Natural killer cell treated with Interleukin-12 subunit alpha and Interleukin-12 subunit beta and Interleukin-15 and Interleukin-18, amount 100 ng/mL, for 72 hours (primary cell): ENCODE data around the gene CD6. TPM values are rescaled to one million over a fixed set of nuclear protein-coding genes. Genes with fewer than 3 reads are reported as not detected.

Experiments
- ATAC-seq, 2 donors: fragments of 150-1000 bp; cut with Tn5 transposase in 1 of 2; sonication (Bioruptor Pico), chemical (Tn5 transposase) in 1 of 2; 2 replicates each; pipeline ENCODE4 v1.10.0; 2021
- DNase-seq: peaks from one replicate; pipeline ENCODE4 v3.0.0; 2022; ENCODE audit warnings: low spot score
- H3K27ac Mint-ChIP-seq, 2 donors: 1 replicate in 1 of 2; 2 replicates in 1 of 2; pipeline ENCODE4 v1.8.0; 2022; ENCODE audit warnings: mixed read lengths in 2 of 2, mild to moderate bottlenecking in 1 of 2, moderate library complexity in 1 of 2
- H3K27me3 Mint-ChIP-seq, 2 donors: 1 replicate in 1 of 2; 2 replicates in 1 of 2; pipeline ENCODE4 v1.8.0; 2022; ENCODE audit warnings: mixed read lengths in 2 of 2
- H3K36me3 Mint-ChIP-seq: one replicate; pipeline ENCODE4 v1.8.0; 2022; ENCODE audit warnings: mixed read lengths
- H3K4me1 Mint-ChIP-seq, 2 donors: 1 replicate in 1 of 2; 2 replicates in 1 of 2; pipeline ENCODE4 v1.8.0; 2022; ENCODE audit warnings: low read depth in 2 of 2, mixed read lengths in 2 of 2, mild to moderate bottlenecking in 1 of 2
- H3K4me3 Mint-ChIP-seq: one replicate; pipeline ENCODE4 v1.8.0; 2022; ENCODE audit warnings: mixed read lengths
- H3K9me3 Mint-ChIP-seq: 2 replicates; pipeline ENCODE4 v1.8.0; 2022; ENCODE audit warnings: mixed read lengths
- total RNA-seq, 2 donors: library from RNA; stranded (reverse); gene quantifications; one replicate each; pipeline ENCODE4 v1.2.3, GENCODE V29; 2022

Gene CD6
- total RNA-seq, 2 donors from 2014 or later, result 5.9 to 44.0 TPM

- H3K27me3 Mint-ChIP-seq, result peaks cover 0 to 2% of the 10 kb centered on the region in 2 donors
- no peak for ATAC-seq
- H3K4me1 Mint-ChIP-seq, result peaks cover 19 to 34% of the 10 kb centered on the region in 2 donors
- no peak for DNase-seq
- H3K9me3 Mint-ChIP-seq, result no peaks in the 10 kb centered on the region
- no peak overlapping the region for H3K27ac Mint-ChIP-seq
- H3K4me3 Mint-ChIP-seq, result no peak overlapping the region
- H3K36me3 Mint-ChIP-seq, result peaks cover 4% of the 10 kb centered on the region
Measured at GRCh38 chr11:61019832-61020405, 48.4 kb downstream of the CD6 start.

- Mint-ChIP-seq H3K4me1 (peaks cover 19 to 36% of the 10 kb centered on the region in 2 donors), H3K9me3 (no peaks in the 10 kb centered on the region), H3K27ac (peak overlapping the region in 1 of 2 donors; percentile 65), H3K36me3 (peaks cover 2% of the 10 kb centered on the region), H3K27me3 (peaks cover 0 to 7% of the 10 kb centered on the region in 2 donors), H3K4me3 (peak overlapping the region; percentile 30)
- DNase-seq (no peak), ATAC-seq (no peak)
Measured at GRCh38 chr11:61020551-61021235, 49.2 kb downstream of the CD6 start.

DNA sequence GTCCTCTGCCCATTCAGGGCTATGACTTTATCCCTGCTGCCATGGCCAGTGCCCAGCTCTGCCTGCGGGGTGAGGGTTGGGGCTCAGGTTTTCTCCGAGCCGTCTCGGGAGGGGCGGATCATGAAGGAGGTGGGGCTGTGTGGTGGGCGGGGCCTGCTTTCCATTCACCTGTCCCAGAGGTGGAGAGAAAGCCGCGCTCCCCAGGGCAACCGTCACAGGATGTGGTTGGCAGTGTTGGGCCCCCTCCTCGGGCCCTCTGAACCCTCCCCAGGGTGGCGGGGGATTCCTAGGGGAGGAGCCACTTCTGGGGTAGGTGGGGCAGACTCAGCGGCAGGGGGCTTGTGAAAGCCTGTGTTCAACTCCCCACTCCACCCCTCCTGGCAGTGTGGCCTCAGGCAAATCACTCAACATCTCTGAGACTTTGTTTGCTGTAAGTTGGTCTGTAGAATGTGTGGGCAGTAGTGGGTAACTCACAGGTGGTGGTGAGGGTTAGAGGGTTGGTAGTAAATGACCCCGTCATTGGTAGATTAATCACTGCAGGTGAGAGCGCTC lies 50.3 kb downstream of the CD6 start:
- no peak for DNase-seq
- no peak overlapping the region for H3K4me3 Mint-ChIP-seq
- no peaks in the 10 kb centered on the region for H3K36me3 Mint-ChIP-seq
- peaks cover 0 to 10% of the 10 kb centered on the region in 2 donors for H3K27me3 Mint-ChIP-seq
- H3K27ac Mint-ChIP-seq, result peak overlapping the region in 1 of 2 donors; percentile 65
- ATAC-seq, result peak; percentile 52 to 55
- H3K4me1 Mint-ChIP-seq, result peaks cover 19 to 36% of the 10 kb centered on the region in 2 donors
- H3K9me3 Mint-ChIP-seq, result no peaks in the 10 kb centered on the region

GRCh38 chr11:61022311-61023085 lies 51.0 kb downstream of the CD6 start:
- H3K4me3 Mint-ChIP-seq, result no peak overlapping the region
- DNase-seq (no peak), ATAC-seq (no peak)
- H3K27ac Mint-ChIP-seq, result no peak overlapping the region
- no peaks in the 10 kb centered on the region for H3K36me3 Mint-ChIP-seq
- peaks cover 6 to 16% of the 10 kb centered on the region in 2 donors for H3K27me3 Mint-ChIP-seq
- peaks cover 25 to 41% of the 10 kb centered on the region in 2 donors for H3K4me1 Mint-ChIP-seq
- no peaks in the 10 kb centered on the region for H3K9me3 Mint-ChIP-seq

GRCh38 chr11:61023086-61023965 lies 51.8 kb downstream of the CD6 start:
- no peak overlapping the region for H3K4me3 Mint-ChIP-seq
- no peak for ATAC-seq

DNA sequence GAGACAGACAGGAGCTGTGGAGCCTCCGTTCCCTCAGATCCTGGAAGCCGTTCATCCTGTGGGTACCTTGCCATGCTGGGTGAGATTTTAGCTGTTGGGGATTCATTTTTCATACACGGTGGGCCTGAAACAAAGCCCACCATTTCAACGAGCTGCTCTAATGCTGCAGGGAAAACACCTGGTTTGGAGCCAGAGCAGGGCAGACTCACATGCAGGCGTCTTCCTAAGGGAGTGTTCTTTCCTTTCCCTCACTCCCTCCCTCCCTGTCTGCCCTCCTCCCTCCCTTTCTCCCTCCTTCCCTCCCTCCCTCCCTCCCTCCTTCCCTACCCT lies 52.5 kb downstream of the CD6 start:
- no peaks in the 10 kb centered on the region for H3K36me3 Mint-ChIP-seq
- no peak overlapping the region for H3K27ac Mint-ChIP-seq
- no peak overlapping the region for H3K4me3 Mint-ChIP-seq
- no peaks in the 10 kb centered on the region for H3K9me3 Mint-ChIP-seq
- H3K4me1 Mint-ChIP-seq, result peaks cover 36 to 52% of the 10 kb centered on the region in 2 donors
- DNase-seq, result no peak
- peaks cover 9 to 23% of the 10 kb centered on the region in 2 donors for H3K27me3 Mint-ChIP-seq
- ATAC-seq, result no peak

More at GRCh38 chr11:61023086-61023965, 51.8 kb downstream of the CD6 start:
- Mint-ChIP-seq H3K36me3 (no peaks in the 10 kb centered on the region), H3K27ac (no peak overlapping the region), H3K9me3 (no peaks in the 10 kb centered on the region), H3K27me3 (peaks cover 9 to 21% of the 10 kb centered on the region in 2 donors), H3K4me1 (peaks cover 33 to 50% of the 10 kb centered on the region in 2 donors)
- DNase-seq, result no peak

- no peak for ATAC-seq
Measured at GRCh38 chr11:61024938-61025820, 53.7 kb downstream of the CD6 start.

GRCh38 chr11:61025821-61026120 lies 54.3 kb downstream of the CD6 start:
- peaks cover 29 to 44% of the 10 kb centered on the region in 2 donors for H3K4me1 Mint-ChIP-seq
- no peak for DNase-seq
- H3K9me3 Mint-ChIP-seq, result no peaks in the 10 kb centered on the region
- H3K27me3 Mint-ChIP-seq, result peaks cover 9 to 23% of the 10 kb centered on the region in 2 donors
- no peak overlapping the region for H3K27ac Mint-ChIP-seq
- no peak overlapping the region for H3K4me3 Mint-ChIP-seq
- no peak for ATAC-seq
- H3K36me3 Mint-ChIP-seq, result no peaks in the 10 kb centered on the region

More at GRCh38 chr11:61024938-61025820, 53.7 kb downstream of the CD6 start:
- H3K4me1 Mint-ChIP-seq, result peaks cover 35 to 50% of the 10 kb centered on the region in 2 donors
- H3K9me3 Mint-ChIP-seq, result no peaks in the 10 kb centered on the region
- H3K27me3 Mint-ChIP-seq, result peaks cover 9 to 23% of the 10 kb centered on the region in 2 donors
- H3K27ac Mint-ChIP-seq, result no peak overlapping the region
- no peak for DNase-seq
- H3K4me3 Mint-ChIP-seq, result no peak overlapping the region
- H3K36me3 Mint-ChIP-seq, result no peaks in the 10 kb centered on the region

- Mint-ChIP-seq H3K4me1 (peaks cover 23 to 38% of the 10 kb centered on the region in 2 donors), H3K4me3 (no peak overlapping the region)
- ATAC-seq, result no peak
Measured at GRCh38 chr11:61026121-61027031, 54.9 kb downstream of the CD6 start.

DNA sequence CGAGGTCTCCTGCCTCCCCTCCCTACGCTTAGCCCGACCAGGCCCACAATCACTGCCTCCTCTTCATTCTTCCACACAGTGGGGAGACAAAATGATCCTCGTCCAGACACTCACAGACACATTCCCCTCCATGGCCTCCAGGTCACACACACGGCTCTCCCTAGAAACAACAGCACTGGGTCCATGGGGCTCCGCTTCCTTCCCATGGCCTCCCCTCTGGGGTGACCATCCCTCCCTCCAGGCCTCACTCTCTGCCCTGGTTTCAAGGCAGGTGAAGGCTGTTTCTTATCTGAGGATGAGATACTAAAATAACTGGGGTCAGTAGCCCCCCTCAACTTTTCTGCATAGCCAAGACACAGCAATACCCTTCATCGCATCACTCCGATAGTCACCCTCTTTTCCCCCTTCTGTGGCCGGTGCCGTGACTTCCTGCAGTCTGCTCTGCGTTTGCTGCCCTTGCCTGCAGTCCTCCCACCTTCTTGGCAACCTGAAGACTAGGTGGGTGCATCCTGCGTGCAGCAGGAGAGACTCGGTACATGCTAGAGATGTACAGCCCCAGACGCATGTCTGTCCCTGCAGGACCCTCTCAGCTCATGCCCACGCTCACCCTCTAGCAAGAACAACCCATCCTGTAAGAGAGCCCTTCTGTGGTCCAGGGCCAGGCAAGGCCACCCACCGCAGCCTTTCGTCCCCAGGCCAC lies 55.8 kb downstream of the CD6 start:
- Mint-ChIP-seq H3K36me3 (no peaks in the 10 kb centered on the region), H3K4me3 (no peak overlapping the region), H3K27ac (peak overlapping the region; percentile 8 to 26), H3K27me3 (peaks cover 9 to 26% of the 10 kb centered on the region in 2 donors), H3K9me3 (no peaks in the 10 kb centered on the region), H3K4me1 (peaks cover 23 to 32% of the 10 kb centered on the region in 2 donors)
- no peak for DNase-seq
- peak; percentile 8 to 26 for ATAC-seq

More at GRCh38 chr11:61026121-61027031, 54.9 kb downstream of the CD6 start:
- Mint-ChIP-seq H3K27me3 (peaks cover 9 to 24% of the 10 kb centered on the region in 2 donors), H3K36me3 (no peaks in the 10 kb centered on the region), H3K27ac (peak overlapping the region in 1 of 2 donors; percentile 26), H3K9me3 (no peaks in the 10 kb centered on the region)
- DNase-seq, result no peak

DNA sequence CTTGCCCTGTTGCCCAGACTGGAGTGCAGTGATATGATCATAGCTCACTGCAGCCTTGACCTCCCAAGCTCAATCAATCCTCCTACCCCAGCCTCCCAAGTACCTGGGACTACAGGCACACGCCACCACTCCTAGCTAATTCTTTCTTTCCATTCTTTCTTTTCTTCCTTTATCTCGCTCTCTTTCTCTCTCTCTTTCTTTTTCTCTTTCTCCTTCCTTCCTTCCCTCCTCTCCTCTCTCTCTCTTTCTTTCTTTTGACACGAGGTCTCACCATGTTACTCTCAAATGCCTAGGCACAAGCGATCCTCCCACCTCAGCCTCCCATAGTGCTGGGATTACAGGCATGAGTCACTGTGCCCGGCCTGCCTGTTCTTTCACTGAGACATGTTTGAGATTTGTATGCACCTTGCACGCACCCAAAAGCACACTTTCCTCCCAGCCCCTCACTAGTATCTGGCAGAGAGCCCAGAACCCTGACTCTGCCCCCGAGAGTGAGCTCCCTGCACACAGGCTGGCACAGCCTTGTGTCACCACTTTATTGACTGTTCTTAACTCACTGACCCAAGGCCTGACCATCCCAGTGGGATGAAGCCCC lies 56.8 kb downstream of the CD6 start:
- Mint-ChIP-seq H3K9me3 (no peaks in the 10 kb centered on the region), H3K4me1 (peaks cover 17 to 25% of the 10 kb centered on the region in 2 donors), H3K36me3 (no peaks in the 10 kb centered on the region), H3K4me3 (peak overlapping the region; percentile 39), H3K27me3 (peaks cover 9 to 26% of the 10 kb centered on the region in 2 donors), H3K27ac (peak overlapping the region; percentile 8 to 13)
- no peak for DNase-seq
- no peak for ATAC-seq
